ENCODE results near the gene RPP25. TPM values are rescaled to one million over a fixed set of nuclear protein-coding genes. Genes with fewer than 3 reads are reported as not detected.
A peak's percentile ranks its signal among the peaks of the same experiment; 100 is the strongest.

RPP25 gene
- total RNA-seq, 4 donors from 2014 or later, result 10.1 to 28.4 (median 16.5) TPM

- intact Hi-C loops (cut with DNase I; ENCODE audit: low total_unique reads) (loop anchor here (10.0 kb wide), 1 partner anchor 114 kb away; the partner anchor contains the start of gene ULK3), in situ Hi-C loops (cut with MboI; ENCODE audit: low pct_ligation_motif_present in 1 of 4, low pct_unique_long_range_greater_than_20kb in 1 of 4, low sequenced_read_pairs in 3 of 4) (loop anchor here in 1 of 4 donors (25.0 kb wide), 1 partner anchor 321 kb away; no protein-coding TSS in a partner anchor)
- Histone ChIP-seq H3K36me3 (no peaks in the 10 kb centered on the region), H3K27ac (peak overlapping the region; percentile 86 to 93 (median 90)), H3K27me3 (peaks cover 24% of the 10 kb centered on the region), H3K9me3 (no peaks in the 10 kb centered on the region), H3K4me1 (peaks cover 19 to 68% (median 49%) of the 10 kb centered on the region in 4 donors), H3K4me3 (peak overlapping the region; percentile 48 to 63 (median 57))
- peak; percentile 87 for DNase-seq
- 4% methylated on average over 28 of the region's 28 CpGs; no CpG with 5 or more reads in 1 of the 2 donors for WGBS, 2 donors (ENCODE audit: low coverage in 1 of 2)
- TF ChIP-seq EP300 (IDR thresholded peaks at IDR 0.05; ENCODE audit: low read depth) (no peak), POLR2AphosphoS5 (IDR thresholded peaks at IDR 0.05) (peak; percentile 77 to 96 (median 93)), POLR2A (IDR thresholded peaks at IDR 0.05) (peak; percentile 92), CTCF (IDR thresholded peaks at IDR 0.05) (peak; percentile 40 to 93 (median 52))
These were observed 1.8 kb upstream of the RPP25 start for GRCh38 chr15:74958320-74958907.

DNA sequence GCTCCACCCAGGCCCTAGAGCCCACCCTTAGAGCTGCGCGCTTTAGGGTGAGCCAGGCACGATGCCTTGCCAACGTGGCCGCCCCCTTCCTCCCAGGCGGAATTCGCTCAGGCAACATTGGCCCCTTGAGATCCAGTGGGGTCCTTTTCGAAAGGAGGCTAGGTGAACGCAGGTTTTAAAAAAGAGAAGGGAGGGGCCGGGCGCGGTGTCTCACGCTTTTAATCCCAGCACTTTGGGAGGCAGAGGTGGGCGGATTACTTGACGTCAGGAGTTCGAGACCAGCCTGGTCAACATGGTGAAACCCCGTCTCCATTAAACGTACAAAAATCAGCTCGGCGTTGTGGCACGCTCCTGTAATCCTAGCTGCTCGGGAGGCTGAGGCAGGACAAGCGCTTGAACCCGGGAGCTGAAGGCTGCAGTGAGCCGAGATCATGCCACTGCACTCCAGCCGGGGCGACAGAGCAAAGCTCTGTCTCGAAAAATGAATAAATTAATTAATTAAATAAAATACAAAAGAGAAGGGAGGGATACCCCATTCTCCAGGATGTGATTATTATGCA lies 984 bp upstream of the RPP25 start:
- no peaks in the 10 kb centered on the region for H3K9me3 ChIP-seq
- peak; percentile 67 for DNase-seq
- H3K27ac ChIP-seq, result peak overlapping the region; percentile 86 to 93 (median 90)
- H3K4me1 ChIP-seq, result peaks cover 19 to 68% (median 49%) of the 10 kb centered on the region in 4 donors
- no peaks in the 10 kb centered on the region for H3K36me3 ChIP-seq
- H3K27me3 ChIP-seq, result peaks cover 24% of the 10 kb centered on the region
- 2 to 6% methylated on average over 9 to 25 of the region's 28 CpGs for WGBS, 2 donors (ENCODE audit: low coverage in 1 of 2)
- TF ChIP-seq CTCF (IDR thresholded peaks at IDR 0.05) (no peak), EP300 (IDR thresholded peaks at IDR 0.05; ENCODE audit: low read depth) (no peak), POLR2A (IDR thresholded peaks at IDR 0.05) (no peak), POLR2AphosphoS5 (IDR thresholded peaks at IDR 0.05) (no peak)
- peak overlapping the region; percentile 48 to 63 (median 57) for H3K4me3 ChIP-seq
- intact Hi-C loops (cut with DNase I; ENCODE audit: low total_unique reads) (loop anchor here (10.0 kb wide), 1 partner anchor 113 kb away; the partner anchor contains the start of gene ULK3), in situ Hi-C loops (cut with MboI; ENCODE audit: low pct_ligation_motif_present in 1 of 4, low pct_unique_long_range_greater_than_20kb in 1 of 4, low sequenced_read_pairs in 3 of 4) (loop anchor here in 1 of 4 donors (25.0 kb wide), 1 partner anchor 320 kb away; no protein-coding TSS in a partner anchor)

DNA sequence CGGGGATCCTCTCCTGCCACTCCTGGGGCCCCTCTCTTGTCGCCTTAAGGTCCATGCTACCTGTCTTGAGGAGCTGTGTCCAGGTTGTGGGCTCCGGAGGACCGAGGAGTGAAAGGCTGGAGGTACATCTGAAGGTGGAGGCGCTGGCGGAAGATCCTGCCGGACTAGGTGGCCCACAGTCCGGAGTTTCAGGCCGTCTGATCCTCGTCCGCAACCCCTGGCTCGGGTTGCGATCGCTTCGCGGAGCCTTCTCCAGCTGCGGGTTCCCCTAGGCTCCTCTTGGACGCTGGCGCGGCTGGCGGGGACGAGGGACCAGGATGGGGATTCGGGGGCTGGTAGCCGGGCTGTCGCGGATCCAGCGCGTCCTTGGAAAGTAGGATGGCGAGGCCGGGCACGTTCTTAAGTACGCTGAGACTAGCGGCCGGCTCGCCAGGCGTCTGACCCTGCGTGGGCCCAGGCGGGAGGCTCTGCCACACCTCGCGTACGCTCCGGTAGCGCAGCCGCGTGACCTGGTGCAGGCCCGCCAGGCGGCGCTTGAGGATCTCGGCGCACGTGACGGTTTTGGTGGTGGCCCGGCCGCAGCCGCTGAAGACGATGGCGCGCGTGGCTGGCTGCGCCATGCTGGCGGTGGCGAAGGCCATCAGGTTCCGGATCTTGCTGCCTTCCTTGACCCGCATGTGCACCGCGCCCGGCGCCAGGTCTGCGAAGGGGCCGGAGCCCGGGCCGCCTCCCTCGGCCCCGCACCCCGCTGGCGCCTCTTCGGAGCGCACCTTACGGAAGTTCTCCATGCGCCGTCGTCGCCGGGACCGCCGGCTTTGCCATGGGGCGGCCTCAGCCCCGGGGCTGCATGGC lies 550 bp downstream of the RPP25 start:
- Histone ChIP-seq H3K27ac (peak overlapping the region; percentile 86 to 93 (median 90)), H3K9me3 (no peaks in the 10 kb centered on the region), H3K4me1 (peaks cover 19 to 63% (median 49%) of the 10 kb centered on the region in 4 donors), H3K4me3 (peak overlapping the region; percentile 48 to 63 (median 57)), H3K27me3 (peaks cover 24% of the 10 kb centered on the region), H3K36me3 (no peaks in the 10 kb centered on the region)
- intact Hi-C loops (cut with DNase I; ENCODE audit: low total_unique reads) (loop anchor here (10.0 kb wide), 1 partner anchor 111 kb away; the partner anchor contains the start of gene ULK3), in situ Hi-C loops (cut with MboI; ENCODE audit: low pct_ligation_motif_present in 1 of 4, low pct_unique_long_range_greater_than_20kb in 1 of 4, low sequenced_read_pairs in 3 of 4) (loop anchor here in 1 of 4 donors (25.0 kb wide), 1 partner anchor 319 kb away; no protein-coding TSS in a partner anchor)
- DNase-seq, result peak; percentile 88
- no peak for TF ChIP-seq POLR2A (IDR thresholded peaks at IDR 0.05)
- peak; percentile 44 to 78 (median 54) for TF ChIP-seq CTCF (IDR thresholded peaks at IDR 0.05)
- peak; percentile 24 to 42 (median 41) for TF ChIP-seq POLR2AphosphoS5 (IDR thresholded peaks at IDR 0.05)
- 26% methylated on average over 65 of the region's 88 CpGs; no CpG with 5 or more reads in 1 of the 2 donors for WGBS, 2 donors (ENCODE audit: low coverage in 1 of 2)
